Fibroblast of skin of left quadriceps (primary cell): ENCODE measurements around the gene PTEN.
"Not testable (repeated sequence)": the region's sequence is repeated elsewhere in the genome, so short reads cannot be mapped to it uniquely, and the experiment has no call there.

Experiments
- DNase-seq, 2 experiments: peaks; one replicate each; pipeline ENCODE4 v3.0.0-alpha.2; 2013; ENCODE audit warnings: low read depth in 2 of 2

Gene PTEN

DNA sequence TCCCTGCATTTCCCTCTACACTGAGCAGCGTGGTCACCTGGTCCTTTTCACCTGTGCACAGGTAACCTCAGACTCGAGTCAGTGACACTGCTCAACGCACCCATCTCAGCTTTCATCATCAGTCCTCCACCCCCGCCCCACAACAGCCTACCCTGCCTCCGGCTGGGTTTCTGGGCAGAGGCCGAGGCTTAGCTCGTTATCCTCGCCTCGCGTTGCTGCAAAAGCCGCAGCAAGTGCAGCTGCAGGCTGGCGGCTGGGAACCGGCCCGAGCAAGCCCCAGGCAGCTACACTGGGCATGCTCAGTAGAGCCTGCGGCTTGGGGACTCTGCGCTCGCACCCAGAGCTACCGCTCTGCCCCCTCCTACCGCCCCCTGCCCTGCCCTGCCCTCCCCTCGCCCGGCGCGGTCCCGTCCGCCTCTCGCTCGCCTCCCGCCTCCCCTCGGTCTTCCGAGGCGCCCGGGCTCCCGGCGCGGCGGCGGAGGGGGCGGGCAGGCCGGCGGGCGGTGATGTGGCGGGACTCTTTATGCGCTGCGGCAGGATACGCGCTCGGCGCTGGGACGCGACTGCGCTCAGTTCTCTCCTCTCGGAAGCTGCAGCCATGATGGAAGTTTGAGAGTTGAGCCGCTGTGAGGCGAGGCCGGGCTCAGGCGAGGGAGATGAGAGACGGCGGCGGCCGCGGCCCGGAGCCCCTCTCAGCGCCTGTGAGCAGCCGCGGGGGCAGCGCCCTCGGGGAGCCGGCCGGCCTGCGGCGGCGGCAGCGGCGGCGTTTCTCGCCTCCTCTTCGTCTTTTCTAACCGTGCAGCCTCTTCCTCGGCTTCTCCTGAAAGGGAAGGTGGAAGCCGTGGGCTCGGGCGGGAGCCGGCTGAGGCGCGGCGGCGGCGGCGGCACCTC is at the start of gene PTEN, which contains the start of gene KLLN:
Gene PTEN (plus strand): TSS at position 573 of the 891 bp plus-strand sequence. CDS start 845 bp downstream, outside the sequence.
Gene KLLN (minus strand): TSS at position 481 of the 891 bp plus-strand sequence. CDS start 1,046 bp downstream, outside the sequence.
- DNase-seq = peak; percentile 89

DNA sequence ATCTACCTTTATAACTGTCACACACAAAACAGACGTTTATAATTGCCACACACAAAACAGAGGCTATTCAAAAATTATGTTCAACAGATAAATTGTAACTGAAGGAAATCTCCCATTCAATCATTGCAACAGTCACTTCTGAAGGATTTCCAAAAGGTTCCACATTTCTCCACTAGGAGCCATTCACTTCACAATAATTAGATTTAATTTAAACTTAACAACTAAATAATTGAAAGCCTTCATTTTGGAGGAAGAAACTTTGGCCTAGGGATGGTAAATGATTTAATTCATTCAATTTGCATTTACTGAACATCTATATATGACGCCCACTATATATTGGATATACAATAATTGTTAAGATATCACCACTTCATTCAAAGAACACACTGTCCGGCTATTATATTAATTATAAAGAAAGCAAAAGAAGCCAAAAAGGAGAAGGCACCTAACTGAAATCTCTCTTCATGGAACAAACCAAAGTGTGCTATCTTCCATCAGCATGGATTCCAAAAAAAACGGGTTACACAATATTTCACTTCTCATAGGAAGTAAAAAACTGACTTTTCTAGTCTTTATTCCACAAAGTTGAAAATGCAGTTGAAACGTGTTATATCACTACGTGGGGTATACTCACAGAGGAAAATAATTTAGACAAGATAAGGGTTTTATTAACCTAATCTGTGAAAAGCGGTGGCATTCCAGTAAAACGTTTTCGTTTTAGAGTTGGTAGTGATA is 47.1 kb upstream of the PTEN start:
- no peak for DNase-seq

DNA sequence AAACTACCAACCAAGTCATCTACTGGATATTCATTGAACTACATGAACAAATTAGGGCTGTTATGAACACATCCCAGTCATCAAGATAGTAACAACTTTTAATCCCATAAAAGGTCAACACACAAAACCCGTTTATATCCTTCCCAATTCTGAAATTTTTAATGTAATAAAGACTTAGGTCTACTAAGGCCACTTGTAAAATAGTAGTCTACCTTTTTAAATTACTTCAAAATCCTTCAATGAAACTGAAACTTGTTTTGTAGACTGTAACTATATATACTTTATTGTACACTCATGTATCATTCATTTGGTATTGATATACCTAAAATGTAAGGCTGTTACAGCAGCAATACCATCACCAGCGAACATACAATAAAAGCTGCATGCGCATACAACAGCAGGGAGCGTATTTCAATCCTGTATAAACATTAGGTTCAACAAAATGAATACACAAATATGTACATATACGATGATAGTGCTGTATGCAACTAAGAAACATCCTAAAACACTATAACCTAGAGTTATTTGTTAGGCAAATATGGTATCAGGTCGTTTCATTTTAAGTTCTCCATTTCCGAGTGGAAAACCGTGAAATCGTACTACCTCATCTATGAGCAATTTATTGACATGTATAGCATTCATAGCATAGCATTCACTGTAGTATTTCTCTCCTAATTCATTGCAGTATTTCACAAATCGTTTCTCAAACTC is 46.4 kb upstream of the PTEN start:
- DNase-seq = no peak

DNA sequence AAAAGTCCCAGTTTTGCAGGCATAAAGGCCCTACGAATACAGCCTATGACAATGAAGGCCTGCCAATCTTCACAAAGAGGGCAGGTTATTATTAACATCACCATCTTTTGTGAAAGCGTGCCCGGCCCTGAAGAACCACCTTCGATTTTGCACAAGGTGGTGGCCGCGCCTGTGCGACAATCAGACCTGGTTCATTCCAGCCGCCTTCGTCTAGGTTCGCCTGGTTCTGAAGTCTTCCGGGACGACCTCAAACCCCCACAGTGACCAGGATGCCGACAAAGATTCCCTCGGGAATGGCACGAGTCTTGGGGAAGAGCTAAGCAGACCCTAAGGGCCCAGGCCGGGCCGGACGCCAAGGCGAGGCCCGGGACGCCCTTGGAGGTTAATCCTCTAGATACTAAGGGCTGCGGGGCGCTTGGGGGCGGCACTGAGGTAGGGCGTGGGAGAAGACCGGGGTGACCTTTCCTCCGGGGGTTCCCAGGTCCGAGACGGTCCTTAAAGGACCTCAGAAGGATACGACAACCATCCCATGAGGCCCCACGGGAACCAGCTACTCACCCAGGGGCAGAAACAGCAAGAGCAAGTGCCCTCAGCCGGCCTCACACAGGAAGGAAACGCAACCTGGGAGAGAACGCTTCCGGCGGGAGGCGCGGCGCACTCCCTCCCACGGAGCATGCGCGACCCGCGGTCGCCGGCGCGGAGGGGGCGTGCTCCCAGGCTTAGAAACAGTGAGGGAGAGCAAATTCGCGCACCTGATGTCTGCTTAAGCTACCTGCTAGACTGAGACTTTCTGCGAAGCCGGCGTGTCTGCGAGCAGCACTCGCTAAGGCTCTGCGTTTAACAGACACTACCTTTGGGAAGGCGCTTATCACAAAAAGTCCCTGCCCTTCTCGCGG is 45.6 kb upstream of the PTEN start, which contains the start of gene ATAD1:
Gene ATAD1 (minus strand): TSS at position 618 of the 896 bp plus-strand sequence. CDS start 3,627 bp downstream, outside the sequence.
- DNase-seq = peak; percentile 49 to 53

DNA sequence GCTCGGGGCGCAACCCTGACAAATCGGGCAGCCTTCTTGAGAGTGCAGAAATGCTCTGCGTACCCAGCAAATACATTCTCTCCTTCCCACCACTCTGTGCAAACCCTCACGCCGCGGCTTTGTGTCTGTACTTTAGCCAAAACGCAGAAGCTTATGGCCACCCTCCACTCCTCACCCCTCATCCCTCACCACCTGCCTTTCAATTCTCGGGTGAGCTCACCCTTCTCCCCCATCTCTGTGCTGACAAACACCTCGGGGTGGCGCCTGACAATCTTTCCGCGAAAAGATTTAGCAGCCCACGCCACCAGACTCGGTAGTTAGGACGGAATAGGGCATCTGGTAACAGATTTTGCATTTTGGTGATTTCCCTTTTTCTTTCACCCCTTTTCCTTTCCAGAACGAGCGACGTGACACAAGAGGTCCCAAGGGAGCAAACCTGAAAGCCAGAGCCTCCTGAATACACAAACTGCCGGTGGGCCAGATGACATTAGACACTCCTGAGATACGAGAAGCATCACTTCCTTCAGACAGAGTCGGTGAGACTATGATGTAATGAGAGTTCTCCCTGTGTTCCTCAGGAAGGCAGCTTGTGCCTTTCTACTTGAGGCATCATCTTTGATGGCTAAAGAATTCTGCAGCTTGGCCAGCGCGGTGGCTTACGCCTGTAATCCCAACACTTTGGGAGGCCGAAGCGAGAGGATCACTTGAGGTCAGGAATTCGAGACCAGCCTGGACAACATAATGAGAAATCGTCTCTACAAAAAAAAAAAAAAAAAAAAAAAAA is 44.7 kb upstream of the PTEN start:
- no peak for DNase-seq

DNA sequence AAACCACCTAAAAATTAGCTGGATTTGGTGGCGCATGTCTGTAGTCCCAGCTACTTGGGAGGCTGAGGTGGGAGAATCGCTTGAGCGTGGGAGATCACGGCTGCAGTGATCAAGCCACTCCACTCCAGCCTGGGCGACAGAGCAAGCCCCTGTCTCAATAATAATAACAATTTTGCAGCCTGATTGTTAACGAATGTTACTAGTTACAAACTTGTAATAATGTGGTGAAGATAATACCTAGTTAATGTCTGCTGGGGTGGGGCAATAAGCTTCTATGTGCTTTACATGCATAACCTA is 44.2 kb upstream of the PTEN start:
- DNase-seq = no peak

DNA sequence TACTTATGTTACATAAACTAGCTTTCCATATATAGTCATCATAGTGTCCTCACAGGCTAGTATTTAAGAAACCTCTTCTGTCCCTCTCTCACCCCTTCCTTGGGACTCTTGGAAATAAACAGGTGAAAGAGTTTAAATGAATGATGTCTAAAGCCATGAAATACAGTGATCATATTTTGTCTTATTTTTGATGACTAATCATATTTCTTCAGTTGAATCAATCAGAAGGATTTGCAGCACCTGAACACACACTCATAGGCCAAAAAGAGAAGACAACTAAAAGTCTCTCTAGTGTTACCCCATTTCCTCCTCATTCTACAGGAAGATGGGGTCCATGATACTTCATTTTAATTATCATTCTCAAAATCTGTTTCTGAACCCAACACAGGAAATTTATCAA is 36.8 kb upstream of the PTEN start:
- DNase-seq = no peak

DNA sequence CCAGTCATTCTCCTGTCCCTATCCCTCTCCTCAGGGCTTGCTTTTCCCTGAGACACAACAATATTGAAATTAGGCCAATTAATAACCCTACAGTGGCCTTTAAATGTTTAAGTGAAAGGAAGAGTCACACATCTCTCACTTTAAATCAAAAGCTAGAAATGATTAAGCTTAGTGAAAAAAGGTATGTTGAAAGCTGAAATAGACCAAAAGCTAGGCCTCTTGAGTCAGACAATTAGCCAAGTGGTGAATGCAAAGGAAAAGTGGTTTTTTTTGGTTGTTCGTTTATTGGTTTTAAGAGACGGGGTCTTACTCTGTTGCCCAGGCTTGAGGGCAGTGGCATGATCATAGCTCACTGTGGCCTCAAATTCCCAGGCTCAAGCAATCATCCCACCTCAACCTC is 35.7 kb upstream of the PTEN start:
- no peak for DNase-seq

DNA sequence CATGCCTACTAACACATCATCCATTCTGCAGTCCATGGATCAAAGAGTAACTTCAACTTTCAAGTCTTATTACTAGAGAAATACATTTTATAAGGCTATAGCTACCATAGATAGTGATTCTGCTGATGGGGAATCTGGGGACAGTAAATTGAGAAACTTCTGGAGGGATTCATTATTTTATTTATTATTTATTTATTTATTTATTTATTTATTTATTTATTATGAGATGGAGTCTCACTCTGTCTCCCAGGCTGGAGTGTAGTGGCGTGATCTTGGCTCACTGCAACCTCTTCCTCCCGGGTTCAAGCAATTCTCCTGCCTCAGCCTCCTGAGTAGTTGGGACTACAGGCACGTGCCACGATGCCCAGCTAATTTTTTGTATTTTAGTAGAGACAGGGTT is 34.4 kb upstream of the PTEN start:
- DNase-seq = not testable (repeated sequence)

DNA sequence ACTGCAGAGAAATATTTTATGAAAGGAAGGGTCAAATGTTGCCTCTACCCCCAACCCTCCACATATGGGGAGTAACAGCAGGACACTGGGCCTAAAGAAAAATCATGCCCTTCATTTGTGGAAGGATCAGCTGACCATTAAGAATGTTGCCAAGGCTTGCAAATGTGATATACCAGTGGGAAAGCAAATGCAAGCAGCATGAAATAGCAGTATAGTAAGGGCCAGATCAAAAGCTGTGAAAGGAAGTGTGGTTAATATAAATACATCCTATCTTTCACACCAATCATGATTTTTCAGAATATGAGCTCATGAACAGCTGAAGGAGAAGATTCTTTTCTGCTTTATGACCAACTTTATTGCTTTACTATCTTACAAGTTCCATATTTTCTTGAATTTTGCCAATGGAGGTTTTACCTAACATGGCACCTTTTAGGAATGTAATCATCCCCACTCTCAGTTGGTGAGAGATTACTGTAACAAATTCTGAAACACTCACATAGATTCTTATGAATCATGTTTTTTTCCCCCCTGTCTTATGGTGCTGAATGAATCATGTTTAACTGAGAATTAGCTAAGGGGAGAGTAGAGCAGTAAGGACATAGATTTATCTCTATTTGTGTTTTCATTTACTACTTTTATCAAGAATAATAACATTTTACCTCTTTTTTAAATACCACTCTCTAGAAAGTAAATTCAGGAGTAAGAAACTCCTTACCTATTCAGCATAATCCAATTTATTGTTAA is 33.3 kb upstream of the PTEN start:
- no peak for DNase-seq

DNA sequence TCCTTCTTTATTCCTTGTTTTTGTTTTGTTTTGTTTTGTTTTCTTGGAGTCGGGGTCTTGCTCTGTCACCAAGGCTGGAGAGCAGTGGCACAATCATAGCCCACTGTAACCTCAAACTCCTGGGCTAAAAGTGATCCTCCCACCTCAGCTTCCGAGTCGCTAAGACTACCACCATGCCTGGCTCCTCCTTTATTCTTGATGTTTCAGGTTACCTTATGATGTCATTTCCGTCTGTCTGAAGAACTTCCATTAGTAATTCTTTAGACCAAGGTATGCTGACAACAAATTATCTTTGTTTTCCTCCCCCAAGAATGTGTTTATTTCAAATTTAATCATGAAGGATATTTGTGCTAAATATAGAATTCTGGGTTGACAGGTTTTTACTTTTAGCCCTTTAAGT is 27.3 kb upstream of the PTEN start:
- no peak for DNase-seq

DNA sequence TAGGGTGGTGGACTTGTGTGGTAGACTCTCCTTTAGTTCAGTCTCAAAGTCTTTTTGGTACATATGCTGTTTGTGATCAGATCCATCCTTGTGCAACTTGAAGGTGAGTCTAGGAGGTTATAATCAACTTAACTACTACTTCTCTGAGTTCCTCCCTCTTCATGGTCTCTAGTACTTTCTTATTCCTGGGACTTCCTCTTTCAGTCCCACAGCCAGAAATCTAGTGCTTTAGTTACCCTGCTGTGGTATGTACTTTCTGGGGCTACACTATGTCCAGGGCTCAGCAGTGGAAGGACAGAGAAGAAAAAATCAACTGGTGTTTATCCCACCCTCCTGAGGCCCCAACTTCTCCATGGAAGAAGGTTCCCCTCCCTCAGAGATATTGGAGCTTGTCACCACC is 26.0 kb upstream of the PTEN start:
- no peak for DNase-seq

DNA sequence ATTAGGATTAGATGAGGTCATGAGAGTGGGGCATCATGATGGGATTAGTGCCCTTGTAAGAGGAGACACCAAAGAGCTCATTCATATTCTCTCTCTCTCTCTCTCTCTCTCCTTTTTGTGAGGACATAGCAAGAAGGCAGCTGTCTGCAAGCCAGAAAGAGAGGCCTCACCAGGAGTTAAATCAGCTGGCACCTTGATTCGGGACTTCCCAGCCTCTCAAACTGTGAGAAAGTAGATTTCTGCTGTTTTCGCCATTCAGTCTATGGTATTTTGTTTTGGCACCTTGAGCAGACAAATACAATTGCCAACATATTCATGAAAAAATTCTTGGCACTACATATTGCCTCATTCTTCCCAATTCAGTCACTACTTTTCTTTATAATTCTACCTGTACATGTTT is 24.8 kb upstream of the PTEN start:
- no peak for DNase-seq

DNA sequence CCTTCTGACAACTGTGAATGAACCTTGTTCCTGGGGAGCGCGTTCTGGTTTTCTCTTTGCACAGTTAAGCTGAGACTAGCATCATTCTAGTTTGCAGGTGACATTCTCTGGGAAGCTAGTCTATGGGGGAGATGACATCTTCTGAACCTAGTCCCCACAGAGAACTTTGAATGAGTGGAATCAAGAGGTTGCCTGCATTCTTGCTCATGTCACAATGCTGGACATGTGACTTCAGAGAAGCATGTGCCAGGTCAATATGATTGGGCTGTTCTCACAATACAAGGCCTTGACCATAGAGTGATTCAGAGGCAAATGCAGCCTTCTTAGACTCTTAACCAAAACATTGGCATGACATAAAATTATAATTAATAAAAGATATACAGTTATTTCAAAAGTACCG is 22.2 kb upstream of the PTEN start:
- DNase-seq = no peak

DNA sequence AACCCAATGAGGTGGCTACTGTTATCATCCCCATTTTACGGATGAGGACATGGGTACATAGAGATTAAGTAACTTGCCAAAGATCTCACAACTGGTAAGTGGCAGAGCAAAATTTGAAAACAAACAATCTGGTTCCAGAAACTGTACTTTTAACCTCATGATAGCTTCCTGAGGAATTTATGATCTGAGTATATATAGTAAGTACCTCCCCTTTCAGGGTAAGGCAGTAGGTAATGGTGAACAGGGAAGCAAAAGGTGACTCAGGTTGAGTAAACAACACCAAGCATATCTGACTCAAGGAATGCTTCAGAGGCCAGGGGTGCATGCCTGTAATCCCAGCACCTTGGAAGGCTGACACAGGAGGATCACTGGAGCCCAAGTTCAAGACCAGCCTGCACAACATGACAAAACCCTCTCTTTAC is 21.2 kb upstream of the PTEN start:
- DNase-seq = no peak

DNA sequence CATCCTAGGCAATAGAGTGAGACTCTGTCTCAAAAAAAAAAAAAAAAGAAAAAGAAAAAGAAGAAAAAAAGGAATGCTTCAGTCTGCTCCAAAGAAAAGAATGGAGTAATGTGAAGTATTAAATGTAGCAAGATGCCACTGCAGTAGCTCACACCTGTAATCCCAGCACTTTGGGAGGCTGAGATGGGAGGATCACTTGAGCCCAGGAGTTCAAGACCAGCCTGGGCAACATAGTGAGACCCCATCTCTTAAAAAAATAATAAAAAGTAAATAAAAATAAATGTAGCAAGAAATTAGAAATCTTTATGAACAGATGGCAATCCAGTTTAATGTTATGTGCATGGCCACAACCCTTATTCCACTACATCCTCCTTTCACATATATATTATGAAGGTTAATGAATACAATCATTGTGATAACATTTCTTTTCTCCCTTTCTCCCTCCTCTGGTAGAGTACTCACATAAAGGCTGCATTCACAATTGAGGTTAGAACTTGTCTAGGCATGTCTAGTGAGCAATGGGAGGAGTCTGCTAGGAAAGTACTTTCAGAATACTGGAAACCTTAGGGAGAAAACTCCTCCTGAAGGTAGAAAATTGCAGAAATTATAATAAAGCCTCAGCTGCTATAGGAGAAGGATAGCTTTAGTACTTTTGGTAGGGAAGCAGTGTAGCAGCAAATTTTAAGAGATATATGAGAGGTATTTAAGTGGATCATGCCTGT is 20.5 kb upstream of the PTEN start:
- peak; percentile 51 to 53 for DNase-seq

DNA sequence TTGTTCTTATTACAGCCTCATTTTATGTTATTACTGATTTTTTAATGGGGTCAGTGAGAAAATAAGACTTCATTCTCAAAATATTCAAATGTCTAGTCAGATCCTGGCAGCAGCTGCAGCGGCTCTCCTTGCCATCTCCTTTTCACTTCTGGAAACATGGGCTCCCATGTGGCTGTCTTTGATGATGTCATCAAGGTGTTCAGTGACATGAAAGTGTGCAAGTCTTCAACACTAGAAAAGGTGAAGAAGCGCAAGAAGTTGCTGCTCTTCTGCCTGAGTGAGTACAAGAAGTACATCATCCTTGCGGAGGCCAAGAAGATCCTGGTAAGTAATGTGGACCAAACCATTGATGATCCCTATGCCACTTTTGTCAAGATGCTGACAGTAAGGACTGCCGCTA is 19.7 kb upstream of the PTEN start:
- no peak for DNase-seq

DNA sequence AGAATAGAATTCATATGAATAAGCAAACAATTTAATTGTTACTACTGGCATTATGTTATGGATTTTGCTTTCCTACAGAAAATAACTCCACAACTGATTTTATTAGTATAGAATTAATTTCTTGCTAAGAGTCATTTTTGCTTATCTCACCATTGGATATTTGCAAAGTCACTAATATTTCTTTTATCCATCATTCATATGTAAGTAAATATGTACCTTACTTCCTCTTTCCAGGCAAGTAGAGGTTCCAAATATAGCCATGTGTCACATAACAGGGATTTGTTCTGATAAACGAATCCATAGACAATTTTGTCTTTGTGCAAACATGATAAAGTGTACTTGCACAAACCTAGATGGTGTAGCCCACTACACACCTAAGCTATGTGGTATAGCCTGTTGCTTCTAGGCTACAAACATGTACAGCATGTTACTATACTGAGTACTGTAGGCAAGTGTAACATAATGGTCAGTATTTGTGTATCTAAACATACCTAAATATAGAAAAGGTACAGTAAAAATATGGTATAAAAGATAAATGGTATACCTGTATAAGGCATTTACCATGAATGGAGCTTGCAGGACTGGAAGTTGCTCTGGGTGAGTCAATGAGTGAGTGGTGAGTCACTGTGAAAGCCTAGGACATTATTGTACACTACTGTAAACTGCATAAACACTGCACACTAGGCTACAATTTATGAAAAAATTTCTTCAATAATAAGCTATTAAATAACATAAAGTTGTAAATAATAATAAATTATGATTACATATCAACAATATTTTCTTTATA is 18.4 kb upstream of the PTEN start:
- no peak for DNase-seq
